Anterior cingulate cortex (tissue), 58 donors: ENCODE measurements around the gene ZNF24.

ENCODE experiments used
- DNase-seq, 58 donors: peaks; one replicate each; lab custom pipeline; 2025; lab: John Stamatoyannopoulos, UW

The ZNF24 gene

GRCh38 chr18:35361570-35362321, 17.5 kb upstream of the ZNF24 start:
- no peak for DNase-seq

GRCh38 chr18:35355140-35355618, 11.0 kb upstream of the ZNF24 start:
- peak in 55 of 58 donors; percentile 6 to 92 (median 72) for DNase-seq

- DNase-seq, result no peak
Measured at GRCh38 chr18:35352778-35353177, 8.6 kb upstream of the ZNF24 start.

GRCh38 chr18:35352283-35352682, 8.1 kb upstream of the ZNF24 start:
- no peak for DNase-seq

GRCh38 chr18:35348001-35348400, 3.8 kb upstream of the ZNF24 start:
- DNase-seq, result no peak

- DNase-seq, result no peak
Measured at GRCh38 chr18:35345950-35346349, 1.7 kb upstream of the ZNF24 start.

GRCh38 chr18:35345460-35345921, 1.3 kb upstream of the ZNF24 start:
- peak in 42 of 58 donors; percentile 3 to 76 (median 31) for DNase-seq

GRCh38 chr18:35344736-35345459, 678 bp upstream of the ZNF24 start:
- DNase-seq, result peak in 18 of 58 donors; percentile 5 to 76 (median 34)

- no peak for DNase-seq
Measured at GRCh38 chr18:35343488-35343935, 708 bp downstream of the ZNF24 start.

- no peak for DNase-seq
Measured at GRCh38 chr18:35337286-35337685, 6.9 kb downstream of the ZNF24 start.

- DNase-seq, result no peak
Measured at GRCh38 chr18:35335866-35336265, 8.4 kb downstream of the ZNF24 start.

GRCh38 chr18:35334821-35335220, 9.4 kb downstream of the ZNF24 start:
- no peak for DNase-seq

- no peak for DNase-seq
Measured at GRCh38 chr18:35334212-35334611, 10.0 kb downstream of the ZNF24 start.

GRCh38 chr18:35331367-35332087, 12.7 kb downstream of the ZNF24 start:
- DNase-seq, result no peak

GRCh38 chr18:35328868-35329267, 15.4 kb downstream of the ZNF24 start:
- no peak for DNase-seq

GRCh38 chr18:35326695-35327387, 17.4 kb downstream of the ZNF24 start:
- DNase-seq, result no peak

GRCh38 chr18:35324926-35325655, 19.1 kb downstream of the ZNF24 start:
- DNase-seq, result no peak

- peak in 1 of 58 donors; percentile 26 for DNase-seq
Measured at GRCh38 chr18:35322486-35323458, 21.4 kb downstream of the ZNF24 start.
